Measurements from ENCODE around the gene ZNF552. TPM values are rescaled to one million over a fixed set of nuclear protein-coding genes. Genes with fewer than 3 reads are reported as not detected.
"Not testable (repeated sequence)": the region's sequence is repeated elsewhere in the genome, so short reads cannot be mapped to it uniquely, and the experiment has no call there.

Gene ZNF552
- total RNA-seq, 4 donors from 2014 or later = 1.2 to 2.3 (median 1.8) TPM

GRCh38 chr19:57825511-57825910 lies 10.8 kb upstream of the ZNF552 start:
- Histone ChIP-seq H3K27me3 (no peaks in the 10 kb centered on the region), H3K36me3 (peaks cover 0 to 7% of the 10 kb centered on the region in 2 donors), H3K27ac (no peak overlapping the region), H3K4me1 (peaks cover 7 to 16% of the 10 kb centered on the region in 2 donors), H3K9me3 (no peaks in the 10 kb centered on the region), H3K4me3 (no peak overlapping the region)
- in situ Hi-C loops (cut with MboI; ENCODE audit: low sequenced_read_pairs in 4 of 4) (loop anchor here in 1 of 4 donors (25.0 kb wide), 1 partner anchor 88 kb away; the partner anchor contains the start of genes ZNF671 and ZNF776), intact Hi-C loops (cut with DNase I; ENCODE audit: low total_unique reads) (no loop called here)
- TF ChIP-seq CTCF (IDR thresholded peaks at IDR 0.05 in 4 of 5, conservative IDR thresholded peaks at IDR 0.05 in 1 of 5) (no peak), POLR2A (IDR thresholded peaks at IDR 0.05) (no peak)
- DNase-seq = no peak
- no peak for ATAC-seq

GRCh38 chr19:57823608-57824007 lies 8.9 kb upstream of the ZNF552 start:
- DNase-seq; H3K27me3 ChIP-seq; H3K4me3 ChIP-seq; intact Hi-C loops (cut with DNase I; ENCODE audit: low total_unique reads); H3K9me3 ChIP-seq; in situ Hi-C loops (cut with MboI; ENCODE audit: low sequenced_read_pairs in 4 of 4); H3K27ac ChIP-seq; ATAC-seq; H3K36me3 ChIP-seq: not testable (repeated sequence)
- peaks cover 8 to 25% of the 10 kb centered on the region in 2 donors for H3K4me1 ChIP-seq

GRCh38 chr19:57823155-57823554 lies 8.4 kb upstream of the ZNF552 start:
- ATAC-seq; H3K27me3 ChIP-seq; in situ Hi-C loops (cut with MboI; ENCODE audit: low sequenced_read_pairs in 4 of 4); intact Hi-C loops (cut with DNase I; ENCODE audit: low total_unique reads); H3K27ac ChIP-seq; H3K36me3 ChIP-seq; H3K4me3 ChIP-seq; H3K9me3 ChIP-seq; DNase-seq: not testable (repeated sequence)
- peaks cover 8 to 25% of the 10 kb centered on the region in 2 donors for H3K4me1 ChIP-seq

GRCh38 chr19:57821501-57821900 lies 6.8 kb upstream of the ZNF552 start:
- peaks cover 8 to 25% of the 10 kb centered on the region in 2 donors for H3K4me1 ChIP-seq
- H3K27ac ChIP-seq; DNase-seq; H3K9me3 ChIP-seq; intact Hi-C loops (cut with DNase I; ENCODE audit: low total_unique reads); H3K36me3 ChIP-seq; H3K27me3 ChIP-seq; ATAC-seq; H3K4me3 ChIP-seq; in situ Hi-C loops (cut with MboI; ENCODE audit: low sequenced_read_pairs in 4 of 4): not testable (repeated sequence)

GRCh38 chr19:57821095-57821494 lies 6.4 kb upstream of the ZNF552 start:
- ATAC-seq; H3K4me3 ChIP-seq; in situ Hi-C loops (cut with MboI; ENCODE audit: low sequenced_read_pairs in 4 of 4); H3K36me3 ChIP-seq; intact Hi-C loops (cut with DNase I; ENCODE audit: low total_unique reads); DNase-seq; H3K9me3 ChIP-seq; H3K27me3 ChIP-seq; H3K27ac ChIP-seq: not testable (repeated sequence)
- H3K4me1 ChIP-seq = peaks cover 8 to 25% of the 10 kb centered on the region in 2 donors

- Histone ChIP-seq H3K27me3 (no peaks in the 10 kb centered on the region), H3K9me3 (no peaks in the 10 kb centered on the region), H3K27ac (peak overlapping the region; percentile 75 to 92 (median 78)), H3K4me1 (peaks cover 8 to 25% of the 10 kb centered on the region in 2 donors), H3K36me3 (peaks cover 0 to 7% of the 10 kb centered on the region in 2 donors), H3K4me3 (peak overlapping the region; percentile 66 to 98 (median 87))
- intact Hi-C loops (cut with DNase I; ENCODE audit: low total_unique reads) (no loop called here), in situ Hi-C loops (cut with MboI; ENCODE audit: low sequenced_read_pairs in 4 of 4) (no loop called here)
- ATAC-seq = no peak
- DNase-seq = no peak
- TF ChIP-seq POLR2A (IDR thresholded peaks at IDR 0.05) = no peak
- no peak for TF ChIP-seq CTCF (IDR thresholded peaks at IDR 0.05 in 4 of 5, conservative IDR thresholded peaks at IDR 0.05 in 1 of 5)
Measured at GRCh38 chr19:57820599-57820998, 5.9 kb upstream of the ZNF552 start.

All from gastrocnemius medialis (tissue), 4 donors.